ENCODE measurements around the gene HADHA.

DNA sequence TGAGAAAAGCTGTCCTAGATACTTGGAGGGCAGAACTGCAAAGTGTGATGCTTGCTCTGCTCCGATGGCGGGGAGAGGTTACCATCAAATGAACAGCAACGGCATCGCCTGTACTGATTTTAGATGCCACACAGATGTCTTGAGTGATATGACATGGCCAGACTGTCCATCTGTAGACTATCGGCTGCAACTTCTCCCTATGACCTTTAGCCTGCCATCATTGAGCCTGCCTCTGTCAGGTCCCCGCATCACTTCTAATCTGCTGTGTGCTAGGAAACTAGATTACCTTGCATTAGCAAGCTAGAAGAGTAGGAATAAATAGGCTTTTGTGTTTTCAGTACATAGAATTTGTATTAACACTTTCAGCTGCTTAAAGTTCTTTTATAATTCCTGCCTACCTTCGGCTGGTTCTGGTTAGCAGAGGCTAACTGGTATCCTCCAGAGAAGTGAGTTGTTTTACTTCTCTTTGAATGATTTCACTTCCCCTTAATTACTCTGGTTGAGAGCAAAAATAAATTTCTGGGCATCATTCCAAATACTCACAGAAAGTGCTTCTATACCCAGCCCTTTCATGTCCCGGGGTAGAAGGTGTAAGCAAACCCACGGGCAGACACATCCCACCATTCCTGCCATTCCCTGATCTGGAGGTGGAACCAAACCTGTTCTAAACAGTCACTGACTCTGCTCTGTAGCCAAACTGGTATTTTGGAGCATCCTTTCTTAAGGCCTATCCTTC, 47.6 kb downstream of the HADHA start:
- TF ChIP-seq, protein P1, sequence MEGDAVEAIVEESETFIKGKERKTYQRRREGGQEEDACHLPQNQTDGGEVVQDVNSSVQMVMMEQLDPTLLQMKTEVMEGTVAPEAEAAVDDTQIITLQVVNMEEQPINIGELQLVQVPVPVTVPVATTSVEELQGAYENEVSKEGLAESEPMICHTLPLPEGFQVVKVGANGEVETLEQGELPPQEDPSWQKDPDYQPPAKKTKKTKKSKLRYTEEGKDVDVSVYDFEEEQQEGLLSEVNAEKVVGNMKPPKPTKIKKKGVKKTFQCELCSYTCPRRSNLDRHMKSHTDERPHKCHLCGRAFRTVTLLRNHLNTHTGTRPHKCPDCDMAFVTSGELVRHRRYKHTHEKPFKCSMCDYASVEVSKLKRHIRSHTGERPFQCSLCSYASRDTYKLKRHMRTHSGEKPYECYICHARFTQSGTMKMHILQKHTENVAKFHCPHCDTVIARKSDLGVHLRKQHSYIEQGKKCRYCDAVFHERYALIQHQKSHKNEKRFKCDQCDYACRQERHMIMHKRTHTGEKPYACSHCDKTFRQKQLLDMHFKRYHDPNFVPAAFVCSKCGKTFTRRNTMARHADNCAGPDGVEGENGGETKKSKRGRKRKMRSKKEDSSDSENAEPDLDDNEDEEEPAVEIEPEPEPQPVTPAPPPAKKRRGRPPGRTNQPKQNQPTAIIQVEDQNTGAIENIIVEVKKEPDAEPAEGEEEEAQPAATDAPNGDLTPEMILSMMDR (conservative IDR thresholded peaks at IDR 0.05), result no peak
- no peak for TF ChIP-seq ZFX (IDR thresholded peaks at IDR 0.05)

Data from C4-2B (cell line).